Endothelial cell of umbilical vein (primary cell): Measurements from ENCODE around the gene PIK3C2G. TPM values are rescaled to one million over a fixed set of nuclear protein-coding genes. Genes with fewer than 3 reads are reported as not detected.

ENCODE experiments used
- BruUV-seq: library from RNA; stranded (reverse); fragments of 400-500 nt; replicated peaks from 2 replicates; lab custom pipeline; 2021; lab: Mats Ljungman, UMichigan
- CTCF ChIA-PET: fragments of 300-600, 350-600 bp; sonication (Branson Sonifier 250); formaldehyde crosslinking; loops from one replicate; lab custom pipeline; 2021; ENCODE audit warnings: antibody characterized with exemption, inconsistent platforms; lab: Charles Lee
- POLR2A ChIA-PET: fragments of 300-600, 350-600 bp; sonication (Branson Sonifier 250); formaldehyde crosslinking; loops from one replicate; lab custom pipeline; 2021; ENCODE audit warnings: antibody characterized with exemption, inconsistent platforms; lab: Charles Lee
- DNase-seq: peaks from one replicate; pipeline ENCODE4 v3.0.0-alpha.2; 2011; ENCODE audit warnings: low read depth, low spot score
- FAIRE-seq: peaks from 2 replicates; lab custom pipeline; 2011; peaks lifted over from hg19 to GRCh38; lab: Jason Lieb, UNC
- H2AFZ ChIP-seq: 2 replicates; pipeline ENCODE4 v1.6.0; 2012; ENCODE audit warnings: low read depth, low read length, control low read depth, inconsistent platforms
- H3K27ac ChIP-seq: 2 replicates; pipeline ENCODE4 v1.5.1; 2011; ENCODE audit warnings: low read depth, mild to moderate bottlenecking, control low read depth, low read length, moderate library complexity; ENCODE audit not compliant: insufficient read depth
- H3K27me3 ChIP-seq, 2 experiments: 2 replicates each; pipeline versions ENCODE4 v1.6.0 to v1.6.1; 2011; ENCODE audit warnings: low read length in 2 of 2, mixed read lengths in 1 of 2; ENCODE audit not compliant: control insufficient read depth in 2 of 2, insufficient read depth in 2 of 2
- H3K36me3 ChIP-seq, 2 experiments: 2 replicates in 1 of 2; 3 replicates in 1 of 2; pipeline ENCODE4 v1.5.1; 2011; ENCODE audit warnings: low read length in 2 of 2, mild to moderate bottlenecking in 1 of 2, moderate library complexity in 1 of 2; ENCODE audit not compliant: control insufficient read depth in 2 of 2, insufficient read depth in 2 of 2; ENCODE audit errors: extremely low read depth in 1 of 2
- H3K4me1 ChIP-seq: 3 replicates; pipeline ENCODE4 v1.5.1; 2011; ENCODE audit warnings: mild to moderate bottlenecking, low read length; ENCODE audit not compliant: control insufficient read depth, insufficient read depth; ENCODE audit errors: extremely low read depth
- H3K4me2 ChIP-seq: 2 replicates; pipeline ENCODE4 v1.6.1; 2011; ENCODE audit warnings: low read length, control low read depth, mixed read lengths; ENCODE audit not compliant: insufficient read depth
- H3K4me3 ChIP-seq, 3 experiments: fragments of 200-600 bp in 1 of 3; sonication (generic), shearing (Covaris generic) in 1 of 3; replicated peaks in 1 of 3; 2 replicates each; pipeline ENCODE4 v1.5.1; 2011 to 2016; ENCODE audit warnings: control low read depth in 3 of 3, low read length in 3 of 3, mild to moderate bottlenecking in 2 of 3, inconsistent platforms in 1 of 3, low read depth in 1 of 3, moderate library complexity in 1 of 3; ENCODE audit not compliant: insufficient read depth in 1 of 3
- H3K79me2 ChIP-seq: 2 replicates; pipeline ENCODE4 v1.6.0; 2012; ENCODE audit warnings: low read length, inconsistent platforms; ENCODE audit not compliant: control insufficient read depth, insufficient read depth
- H3K9ac ChIP-seq: replicated peaks from 2 replicates; pipeline ENCODE3; 2011; ENCODE audit warnings: low read length, control low read depth; ENCODE audit not compliant: insufficient read depth; ENCODE audit errors: extremely low read depth
- H3K9me1 ChIP-seq: replicated peaks from 3 replicates; pipeline ENCODE4 v1.6.0; 2011; ENCODE audit warnings: mild to moderate bottlenecking, low read length; ENCODE audit not compliant: control insufficient read depth, insufficient read depth; ENCODE audit errors: extremely low read depth
- H3K9me3 ChIP-seq: replicated peaks from 2 replicates; pipeline ENCODE4 v1.5.1; 2012; ENCODE audit warnings: low read length, inconsistent platforms; ENCODE audit not compliant: control insufficient read depth, insufficient read depth
- H4K20me1 ChIP-seq: replicated peaks from 2 replicates; pipeline ENCODE3; 2011; ENCODE audit warnings: mild to moderate bottlenecking, low read length; ENCODE audit not compliant: control insufficient read depth, insufficient read depth; ENCODE audit errors: extremely low read depth
- EZH2 ChIP-seq: IDR thresholded peaks from 2 replicates; pipeline ENCODE4 v1.6.1; 2012; ENCODE audit warnings: borderline replicate concordance, low read depth, mild to moderate bottlenecking, moderate library complexity, low read length, inconsistent platforms; ENCODE audit not compliant: severe bottlenecking
- FOS ChIP-seq: IDR thresholded peaks from 2 replicates; pipeline ENCODE4 v1.6.1; 2011; ENCODE audit warnings: mild to moderate bottlenecking, low read length, moderate library complexity, borderline replicate concordance; ENCODE audit not compliant: insufficient read depth
- GATA2 ChIP-seq: IDR thresholded peaks from 2 replicates; pipeline ENCODE4 v1.7.0; 2011; ENCODE audit warnings: low read depth, mild to moderate bottlenecking, moderate library complexity, mixed read lengths, low read length; ENCODE audit not compliant: insufficient read length, insufficient read depth
- JUN ChIP-seq: IDR thresholded peaks from 2 replicates; pipeline ENCODE4 v1.6.1; 2011; ENCODE audit warnings: borderline replicate concordance, low read depth; ENCODE audit not compliant: insufficient read length, insufficient read depth
- MYC ChIP-seq: IDR thresholded peaks from one replicate; pipeline ENCODE4 v1.6.1; 2011; ENCODE audit warnings: mild to moderate bottlenecking, low read depth, low read length
- POLR2A ChIP-seq: IDR thresholded peaks from 2 replicates; pipeline ENCODE4 v1.6.1; 2012; ENCODE audit warnings: low read depth, mild to moderate bottlenecking, control low read depth, low read length
- dilution Hi-C: fragments of 300-500 bp; cut with MboI; formaldehyde crosslinking; loops from one replicate; pipeline ENCODE4 v1.15.0; 2019; ENCODE audit warnings: low sequenced_read_pairs; ENCODE audit not compliant: extremely low pct_ligation_motif_present
- intact Hi-C: fragments of 100-400 bp; cut with micrococcal nuclease; formaldehyde crosslinking; loops from one replicate; pipeline ENCODE4 v1.10.0; 2022
- polyA plus RNA-seq, 4 experiments: library from polyadenylated mRNA; depleted of rRNA in 3 of 4; stranded (reverse) in 3 of 4; unstranded in 1 of 4; fragments of >200 nt; gene quantifications; 2 replicates each; pipeline versions ENCODE4 v1.2.1 to v1.2.3, GENCODE V29; 2011 to 2012; ENCODE audit warnings: missing spikeins in 1 of 4
- total RNA-seq: library from RNA; stranded (reverse); gene quantifications from 2 replicates; pipeline ENCODE4 v1.2.3, GENCODE V29; 2021
- TF ChIP-seq, protein P1 (sequence below): IDR thresholded peaks from 2 replicates; pipeline ENCODE4 v1.6.1; 2011; ENCODE audit not compliant: insufficient read depth, insufficient read length
- TF ChIP-seq, protein P2 (sequence below), 2 donors: IDR thresholded peaks; 1 replicate in 1 of 2; 2 replicates in 1 of 2; pipeline ENCODE4 v1.5.1; 2011; ENCODE audit warnings: low read length in 2 of 2, mild to moderate bottlenecking in 2 of 2, moderate library complexity in 2 of 2, control low read depth in 1 of 2, inconsistent platforms in 1 of 2, low read depth in 1 of 2; ENCODE audit not compliant: insufficient read depth in 1 of 2; ENCODE audit errors: extremely low read depth in 1 of 2

PIK3C2G gene
- total and polyA plus RNA-seq, 2 donors (not counting 3 experiments of a cell fraction or from before 2014, with no cell fraction given): not detected

DNA sequence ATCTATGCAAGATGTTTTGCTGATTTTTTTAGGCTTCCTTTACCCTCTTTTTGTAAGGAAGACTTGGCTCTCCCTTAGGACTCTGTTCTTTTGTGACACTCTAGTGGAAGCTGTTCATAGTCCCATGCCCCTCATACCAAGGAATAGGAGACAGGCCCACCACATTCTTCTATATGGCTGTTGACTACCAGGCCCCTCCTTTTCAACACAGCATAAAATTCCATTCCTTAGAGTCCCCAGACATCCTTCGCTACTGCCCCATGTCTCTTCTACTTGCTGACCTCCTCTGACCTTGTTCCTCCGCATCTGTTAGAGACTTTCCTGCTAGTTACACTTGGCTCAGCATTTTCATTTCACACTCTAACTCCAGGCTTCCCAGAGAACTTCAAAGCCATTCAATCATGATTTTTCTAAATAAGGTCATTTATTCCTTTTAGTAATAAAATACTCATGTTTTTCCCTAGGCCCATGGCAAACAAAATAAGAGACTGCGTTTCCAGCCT is 9.7 kb downstream of the PIK3C2G start:
- Histone ChIP-seq H3K9me1 (no peaks in the 10 kb centered on the region), H2AFZ (no peak overlapping the region), H3K27me3 (no peaks in the 10 kb centered on the region), H3K4me1 (peaks cover 4% of the 10 kb centered on the region), H3K27ac (no peak overlapping the region), H3K4me3 (no peak overlapping the region), H3K9ac (no peak overlapping the region), H3K79me2 (no peaks in the 10 kb centered on the region), H3K36me3 (no peaks in the 10 kb centered on the region), H3K4me2 (no peak overlapping the region), H3K9me3 (no peaks in the 10 kb centered on the region), H4K20me1 (peaks cover 2% of the 10 kb centered on the region)
- TF ChIP-seq EZH2 (no peak), POLR2A (no peak), GATA2 (no peak), FOS (no peak), MYC (no peak), JUN (no peak)
- TF ChIP-seq, protein P1, sequence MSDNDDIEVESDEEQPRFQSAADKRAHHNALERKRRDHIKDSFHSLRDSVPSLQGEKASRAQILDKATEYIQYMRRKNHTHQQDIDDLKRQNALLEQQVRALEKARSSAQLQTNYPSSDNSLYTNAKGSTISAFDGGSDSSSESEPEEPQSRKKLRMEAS: no peak
- TF ChIP-seq, protein P2, sequence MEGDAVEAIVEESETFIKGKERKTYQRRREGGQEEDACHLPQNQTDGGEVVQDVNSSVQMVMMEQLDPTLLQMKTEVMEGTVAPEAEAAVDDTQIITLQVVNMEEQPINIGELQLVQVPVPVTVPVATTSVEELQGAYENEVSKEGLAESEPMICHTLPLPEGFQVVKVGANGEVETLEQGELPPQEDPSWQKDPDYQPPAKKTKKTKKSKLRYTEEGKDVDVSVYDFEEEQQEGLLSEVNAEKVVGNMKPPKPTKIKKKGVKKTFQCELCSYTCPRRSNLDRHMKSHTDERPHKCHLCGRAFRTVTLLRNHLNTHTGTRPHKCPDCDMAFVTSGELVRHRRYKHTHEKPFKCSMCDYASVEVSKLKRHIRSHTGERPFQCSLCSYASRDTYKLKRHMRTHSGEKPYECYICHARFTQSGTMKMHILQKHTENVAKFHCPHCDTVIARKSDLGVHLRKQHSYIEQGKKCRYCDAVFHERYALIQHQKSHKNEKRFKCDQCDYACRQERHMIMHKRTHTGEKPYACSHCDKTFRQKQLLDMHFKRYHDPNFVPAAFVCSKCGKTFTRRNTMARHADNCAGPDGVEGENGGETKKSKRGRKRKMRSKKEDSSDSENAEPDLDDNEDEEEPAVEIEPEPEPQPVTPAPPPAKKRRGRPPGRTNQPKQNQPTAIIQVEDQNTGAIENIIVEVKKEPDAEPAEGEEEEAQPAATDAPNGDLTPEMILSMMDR (IDR thresholded peaks at IDR 0.05; ENCODE audit: extremely low read depth in 1 of 2, insufficient read depth in 1 of 2, low read depth in 1 of 2, low read length in 2 of 2): no peak
- FAIRE-seq (no peak), DNase-seq (no peak)
- intact Hi-C loops: no loop called here
- dilution Hi-C loops: no loop called here
- ChIA-PET POLR2A (no interaction called here), CTCF (no interaction called here)
- BruUV-seq: no TSS peak
